ENCODE results near the gene NFKBIZ. TPM values are rescaled to one million over a fixed set of nuclear protein-coding genes. Genes with fewer than 3 reads are reported as not detected.

NFKBIZ gene
- total RNA-seq, 2 donors from 2014 or later = 206 to 225 TPM

GRCh38 chr3:101819649-101820206, 29.6 kb upstream of the NFKBIZ start:
- Histone ChIP-seq H3K27me3 (replicated peaks; ENCODE audit: insufficient read depth) (no peaks in the 10 kb centered on the region), H3K9me3 (no peaks in the 10 kb centered on the region), H3K4me3 (no peak overlapping the region), H3K27ac (no peak overlapping the region), H3K4me1 (ENCODE audit: control insufficient read depth in 1 of 2, low read depth in 2 of 2) (no peaks in the 10 kb centered on the region), H3K36me3 (peaks cover 14% of the 10 kb centered on the region)
- ATAC-seq (ENCODE audit: insufficient number of reproducible peaks, low FRiP score, low read depth) = no peak
- no peak for TF ChIP-seq CTCF (IDR thresholded peaks at IDR 0.05)
- no peak for DNase-seq (ENCODE audit: low spot score)

GRCh38 chr3:101821503-101821902, 27.8 kb upstream of the NFKBIZ start:
- no peak for TF ChIP-seq CTCF (IDR thresholded peaks at IDR 0.05)
- H3K9me3 ChIP-seq = no peaks in the 10 kb centered on the region
- no peak overlapping the region for H3K27ac ChIP-seq
- H3K4me3 ChIP-seq = no peak overlapping the region
- peaks cover 3 to 9% of the 10 kb centered on the region in 2 donors for H3K4me1 ChIP-seq (ENCODE audit: control insufficient read depth in 1 of 2, low read depth in 2 of 2)
- no peak for DNase-seq (ENCODE audit: low spot score)
- no peaks in the 10 kb centered on the region for H3K27me3 ChIP-seq (replicated peaks; ENCODE audit: insufficient read depth)
- peaks cover 14% of the 10 kb centered on the region for H3K36me3 ChIP-seq
- no peak for ATAC-seq (ENCODE audit: insufficient number of reproducible peaks, low FRiP score, low read depth)

GRCh38 chr3:101823525-101823924, 25.8 kb upstream of the NFKBIZ start:
- H3K36me3 ChIP-seq = peaks cover 14% of the 10 kb centered on the region
- no peaks in the 10 kb centered on the region for H3K27me3 ChIP-seq (replicated peaks; ENCODE audit: insufficient read depth)
- no peak for TF ChIP-seq CTCF (IDR thresholded peaks at IDR 0.05)
- no peak for DNase-seq (ENCODE audit: low spot score)
- no peak for ATAC-seq (ENCODE audit: insufficient number of reproducible peaks, low FRiP score, low read depth)
- peaks cover 9 to 15% of the 10 kb centered on the region in 2 donors for H3K4me1 ChIP-seq (ENCODE audit: control insufficient read depth in 1 of 2, low read depth in 2 of 2)
- no peaks in the 10 kb centered on the region for H3K9me3 ChIP-seq
- H3K4me3 ChIP-seq = no peak overlapping the region
- no peak overlapping the region for H3K27ac ChIP-seq

GRCh38 chr3:101824702-101825101, 24.6 kb upstream of the NFKBIZ start:
- DNase-seq (ENCODE audit: low spot score) (no peak), ATAC-seq (ENCODE audit: insufficient number of reproducible peaks, low FRiP score, low read depth) (no peak)
- peaks cover 14 to 27% of the 10 kb centered on the region in 2 donors for H3K4me1 ChIP-seq (ENCODE audit: control insufficient read depth in 1 of 2, low read depth in 2 of 2)
- no peak overlapping the region for H3K4me3 ChIP-seq
- no peak overlapping the region for H3K27ac ChIP-seq
- TF ChIP-seq CTCF (IDR thresholded peaks at IDR 0.05) = no peak
- peaks cover 14% of the 10 kb centered on the region for H3K36me3 ChIP-seq
- H3K27me3 ChIP-seq (replicated peaks; ENCODE audit: insufficient read depth) = no peaks in the 10 kb centered on the region
- no peaks in the 10 kb centered on the region for H3K9me3 ChIP-seq

GRCh38 chr3:101825904-101826445, 23.3 kb upstream of the NFKBIZ start:
- peaks cover 24 to 37% of the 10 kb centered on the region in 2 donors for H3K4me1 ChIP-seq (ENCODE audit: control insufficient read depth in 1 of 2, low read depth in 2 of 2)
- no peaks in the 10 kb centered on the region for H3K27me3 ChIP-seq (replicated peaks; ENCODE audit: insufficient read depth)
- DNase-seq (ENCODE audit: low spot score) (no peak), ATAC-seq (ENCODE audit: insufficient number of reproducible peaks, low FRiP score, low read depth) (no peak)
- H3K9me3 ChIP-seq = no peaks in the 10 kb centered on the region
- H3K27ac ChIP-seq = peak overlapping the region; percentile 83 to 90
- H3K4me3 ChIP-seq = no peak overlapping the region
- peaks cover 9% of the 10 kb centered on the region for H3K36me3 ChIP-seq
- no peak for TF ChIP-seq CTCF (IDR thresholded peaks at IDR 0.05)

All from thoracic aorta (tissue), 2 donors.